DOHH2 (cell line): ENCODE data around the gene MAP3K9.
"Not testable (repeated sequence)": the region's sequence is repeated elsewhere in the genome, so short reads cannot be mapped to it uniquely, and the experiment has no call there.

Experiments used
- H3F3A ChIP-seq: fragments of 200-600 bp; sonication (generic), shearing (Covaris generic); 2 replicates; pipeline ENCODE4 v1.6.0; 2016; ENCODE audit warnings: antibody characterized with exemption, mild to moderate bottlenecking; ENCODE audit not compliant: control insufficient read depth, insufficient read depth
- H3K27ac ChIP-seq: fragments of 200-600 bp; sonication (generic); 2 replicates; pipeline ENCODE4 v1.5.1; 2014; ENCODE audit warnings: low read depth, mild to moderate bottlenecking, low read length, moderate library complexity
- H3K27me3 ChIP-seq: fragments of 200-600 bp; sonication (generic); 2 replicates; pipeline ENCODE4 v1.6.1; 2014; ENCODE audit warnings: mild to moderate bottlenecking, low read length, mixed read lengths; ENCODE audit not compliant: control insufficient read depth
- H3K36me3 ChIP-seq: fragments of 200-600 bp; sonication (generic); 2 replicates; pipeline ENCODE4 v1.6.1; 2014; ENCODE audit warnings: mild to moderate bottlenecking, low read length, moderate library complexity, mixed read lengths; ENCODE audit not compliant: control insufficient read depth
- H3K4me1 ChIP-seq: fragments of 200-600 bp; sonication (generic); 2 replicates; pipeline ENCODE4 v1.6.1; 2014; ENCODE audit warnings: mild to moderate bottlenecking, low read length, mixed read lengths; ENCODE audit not compliant: control insufficient read depth
- H3K4me2 ChIP-seq: fragments of 200-600 bp; sonication (generic); 2 replicates; pipeline ENCODE4 v1.6.0; 2014; ENCODE audit warnings: mild to moderate bottlenecking, low read length, moderate library complexity
- H3K4me3 ChIP-seq: fragments of 200-600 bp; sonication (generic); 2 replicates; pipeline ENCODE4 v1.5.1; 2014; ENCODE audit warnings: mild to moderate bottlenecking, low read length, mixed read lengths
- H3K79me2 ChIP-seq: fragments of 200-600 bp; sonication (generic); 2 replicates; pipeline ENCODE4 v1.6.1; 2014; ENCODE audit warnings: mild to moderate bottlenecking, low read length, mixed read lengths; ENCODE audit not compliant: control insufficient read depth
- H3K9me2 ChIP-seq: fragments of 200-600 bp; sonication (generic); replicated peaks from 2 replicates; pipeline ENCODE4 v1.6.1; 2014; ENCODE audit warnings: mild to moderate bottlenecking, low read length, mixed read lengths; ENCODE audit not compliant: control insufficient read depth
- H3K9me3 ChIP-seq: fragments of 200-600 bp; sonication (generic); 2 replicates; pipeline ENCODE4 v1.6.1; 2014; ENCODE audit warnings: antibody characterized with exemption, low read length, mixed read lengths; ENCODE audit not compliant: control insufficient read depth, insufficient read depth
- H4K20me1 ChIP-seq: fragments of 200-600 bp; sonication (generic); 2 replicates; pipeline ENCODE4 v1.6.0; 2014; ENCODE audit warnings: low read depth, mild to moderate bottlenecking, antibody characterized with exemption, low read length, moderate library complexity; ENCODE audit not compliant: control insufficient read depth, insufficient read depth
- EZH2phosphoT487 ChIP-seq: fragments of 200-600 bp; sonication (generic); IDR thresholded peaks from 2 replicates; pipeline ENCODE4 v1.6.1; 2017; ENCODE audit warnings: borderline replicate concordance, mild to moderate bottlenecking, antibody characterized with exemption, low read length, moderate library complexity, mixed read lengths
- TF ChIP-seq, protein P1 (sequence below): fragments of 200-600 bp; sonication (generic); IDR thresholded peaks from one replicate; pipeline ENCODE4 v1.5.1; 2014; ENCODE audit warnings: antibody characterized with exemption, mild to moderate bottlenecking, low read depth, low read length; ENCODE audit not compliant: poor library complexity, severe bottlenecking

Gene MAP3K9

DNA sequence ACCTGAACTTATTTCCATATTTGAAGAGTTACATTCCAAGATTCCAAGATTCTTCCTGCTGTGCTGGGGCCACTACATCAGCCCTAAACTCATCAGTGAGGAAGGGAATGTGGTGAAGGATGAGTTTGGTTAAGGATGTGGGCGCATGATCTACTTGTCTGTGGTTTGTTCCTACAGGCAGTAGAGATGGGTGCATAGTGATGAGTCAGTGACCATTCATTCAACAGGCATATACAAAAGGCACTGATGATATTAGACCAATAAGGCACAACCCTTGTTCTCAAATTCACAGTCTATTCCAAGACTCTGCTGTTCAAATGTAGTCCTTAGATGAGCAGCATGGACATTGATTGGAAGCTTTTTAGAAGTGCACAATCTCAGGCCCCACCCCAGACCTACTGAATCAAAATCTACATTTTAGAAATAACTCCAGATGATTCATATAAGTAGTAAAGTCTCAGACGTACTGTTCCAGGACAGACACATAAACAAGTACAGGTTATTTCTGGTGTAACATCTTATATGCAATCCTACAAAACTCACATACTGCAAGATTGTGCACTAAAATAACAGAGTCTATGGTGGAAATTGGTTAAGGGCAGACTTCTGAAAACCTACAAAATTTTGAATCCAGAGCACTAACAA lies 47.7 kb upstream of the MAP3K9 start:
- no peak overlapping the region for H3K4me2 ChIP-seq

DNA sequence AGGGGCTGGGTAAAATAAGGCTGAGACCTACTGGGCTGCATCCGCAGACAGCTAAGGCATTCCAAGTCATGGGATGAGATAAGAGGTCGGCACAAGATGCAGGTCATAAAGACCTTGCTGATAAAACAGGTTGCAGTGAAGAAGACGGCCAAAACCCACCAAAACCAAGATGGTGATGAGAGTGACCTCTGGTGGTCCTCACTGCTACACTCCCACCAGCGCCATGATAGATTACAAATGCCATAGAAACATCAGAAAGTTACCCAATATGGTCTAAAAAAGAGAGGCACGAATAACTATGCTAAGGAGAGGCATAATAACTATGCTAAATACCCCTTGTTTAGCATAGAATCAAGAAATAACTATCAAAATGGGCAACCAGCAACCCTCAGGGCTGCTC lies 46.2 kb upstream of the MAP3K9 start:
- Histone ChIP-seq H3K9me2 (no peaks in the 10 kb centered on the region), H3K27ac (no peak overlapping the region), H3K4me1 (no peaks in the 10 kb centered on the region), H3K4me3 (no peak overlapping the region), H3K36me3 (no peaks in the 10 kb centered on the region), H3K27me3 (no peaks in the 10 kb centered on the region; the same call in 1 of the 2 replicates), H3F3A (no peaks in the 10 kb centered on the region), H3K4me2 (no peak overlapping the region), H3K9me3 (no peaks in the 10 kb centered on the region), H3K79me2 (no peaks in the 10 kb centered on the region), H4K20me1 (no peaks in the 10 kb centered on the region)
- TF ChIP-seq, protein P1, sequence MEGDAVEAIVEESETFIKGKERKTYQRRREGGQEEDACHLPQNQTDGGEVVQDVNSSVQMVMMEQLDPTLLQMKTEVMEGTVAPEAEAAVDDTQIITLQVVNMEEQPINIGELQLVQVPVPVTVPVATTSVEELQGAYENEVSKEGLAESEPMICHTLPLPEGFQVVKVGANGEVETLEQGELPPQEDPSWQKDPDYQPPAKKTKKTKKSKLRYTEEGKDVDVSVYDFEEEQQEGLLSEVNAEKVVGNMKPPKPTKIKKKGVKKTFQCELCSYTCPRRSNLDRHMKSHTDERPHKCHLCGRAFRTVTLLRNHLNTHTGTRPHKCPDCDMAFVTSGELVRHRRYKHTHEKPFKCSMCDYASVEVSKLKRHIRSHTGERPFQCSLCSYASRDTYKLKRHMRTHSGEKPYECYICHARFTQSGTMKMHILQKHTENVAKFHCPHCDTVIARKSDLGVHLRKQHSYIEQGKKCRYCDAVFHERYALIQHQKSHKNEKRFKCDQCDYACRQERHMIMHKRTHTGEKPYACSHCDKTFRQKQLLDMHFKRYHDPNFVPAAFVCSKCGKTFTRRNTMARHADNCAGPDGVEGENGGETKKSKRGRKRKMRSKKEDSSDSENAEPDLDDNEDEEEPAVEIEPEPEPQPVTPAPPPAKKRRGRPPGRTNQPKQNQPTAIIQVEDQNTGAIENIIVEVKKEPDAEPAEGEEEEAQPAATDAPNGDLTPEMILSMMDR: no peak
- TF ChIP-seq EZH2phosphoT487: no peak

More for the DNA sequence above, 47.7 kb upstream of the MAP3K9 start:
- no peaks in the 10 kb centered on the region for H4K20me1 ChIP-seq
- no peaks in the 10 kb centered on the region for H3K9me3 ChIP-seq
- no peaks in the 10 kb centered on the region for H3K9me2 ChIP-seq
- H3K4me3 ChIP-seq: no peak overlapping the region
- no peaks in the 10 kb centered on the region for H3K4me1 ChIP-seq
- H3K27me3 ChIP-seq: no peaks in the 10 kb centered on the region; the same call in 1 of the 2 replicates
- no peaks in the 10 kb centered on the region for H3K36me3 ChIP-seq
- no peaks in the 10 kb centered on the region for H3K79me2 ChIP-seq
- TF ChIP-seq EZH2phosphoT487: no peak
- TF ChIP-seq, protein P1: no peak
- H3F3A ChIP-seq: no peaks in the 10 kb centered on the region
- H3K27ac ChIP-seq: no peak overlapping the region

DNA sequence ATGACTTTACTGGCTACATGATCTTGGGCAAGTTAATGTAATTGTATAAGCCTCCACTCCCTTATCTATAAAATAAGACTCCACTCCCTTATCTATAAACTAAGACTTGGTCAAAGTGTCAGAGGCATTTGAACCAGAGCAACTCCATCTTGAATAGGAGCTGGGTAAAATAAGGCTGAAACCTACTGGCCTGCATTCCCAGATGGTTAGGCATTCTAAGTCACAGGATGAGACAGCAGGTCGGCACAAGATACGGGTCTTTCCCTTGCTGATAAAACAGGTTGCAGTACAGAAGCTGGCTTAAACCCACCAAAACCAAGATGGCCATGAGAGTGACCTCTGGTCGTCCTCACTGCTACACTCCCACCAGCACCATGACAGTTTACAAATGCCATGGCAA lies 44.3 kb upstream of the MAP3K9 start:
- H3K9me2 ChIP-seq, H3F3A ChIP-seq, H3K36me3 ChIP-seq, H3K4me2 ChIP-seq, H3K4me3 ChIP-seq, H3K4me1 ChIP-seq, H3K27me3 ChIP-seq, H3K9me3 ChIP-seq, H3K79me2 ChIP-seq, H3K27ac ChIP-seq, H4K20me1 ChIP-seq: not testable (repeated sequence)

DNA sequence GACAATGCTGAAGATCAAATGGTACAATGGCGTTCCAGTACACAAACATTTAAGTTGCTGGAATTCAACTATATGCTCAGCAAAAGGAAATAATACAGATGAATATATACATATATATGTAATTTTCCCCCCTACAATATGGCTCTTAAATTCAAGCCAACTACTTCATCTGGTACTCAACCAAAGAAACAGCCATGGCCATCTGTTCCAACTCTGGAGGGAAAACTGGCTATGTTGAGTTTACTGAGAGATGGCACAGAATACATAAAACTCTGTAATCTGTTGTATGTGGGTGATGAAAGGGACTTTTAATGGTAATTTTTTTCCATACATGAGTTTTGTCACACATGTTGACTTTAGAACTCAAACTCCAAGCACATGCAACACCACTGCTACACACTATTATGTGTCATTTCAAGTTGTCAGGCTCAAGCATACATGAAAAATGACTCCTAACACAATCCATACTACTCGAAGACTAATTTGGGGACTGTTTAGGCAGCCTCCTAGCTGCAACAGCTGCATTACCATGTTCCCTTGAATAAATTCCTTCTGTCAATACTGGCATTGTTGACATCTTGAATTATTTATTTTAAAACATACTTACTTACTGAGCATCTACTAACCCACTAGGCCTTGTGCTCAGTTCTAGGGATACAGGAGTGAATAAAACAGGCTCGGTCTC lies 38.2 kb upstream of the MAP3K9 start:
- Histone ChIP-seq H4K20me1 (no peaks in the 10 kb centered on the region), H3K27ac (no peak overlapping the region), H3K36me3 (no peaks in the 10 kb centered on the region), H3K9me2 (no peaks in the 10 kb centered on the region), H3K9me3 (no peaks in the 10 kb centered on the region), H3F3A (no peaks in the 10 kb centered on the region), H3K4me2 (no peak overlapping the region), H3K27me3 (peaks cover 3% of the 10 kb centered on the region; the same call in 1 of the 2 replicates), H3K79me2 (no peaks in the 10 kb centered on the region), H3K4me1 (no peaks in the 10 kb centered on the region), H3K4me3 (no peak overlapping the region)
- TF ChIP-seq, protein P1: no peak
- no peak for TF ChIP-seq EZH2phosphoT487
